Large intestine (tissue), 3 donors: ENCODE results near the gene PTK6. TPM values are rescaled to one million over a fixed set of nuclear protein-coding genes. Genes with fewer than 3 reads are reported as not detected.
"Not testable (repeated sequence)": the region's sequence is repeated elsewhere in the genome, so short reads cannot be mapped to it uniquely, and the experiment has no call there.

Experiments
- DNase-seq, 2 donors: peaks; one replicate each; pipeline versions ENCODE4 v3.0.0 to v3.0.0-alpha.2; 2013
- H3K27ac ChIP-seq: one replicate; pipeline ENCODE4 v1.5.1; 2013; ENCODE audit warnings: low read length
- H3K27me3 ChIP-seq: 2 replicates; pipeline ENCODE4 v1.6.1; 2013; ENCODE audit warnings: low read length; ENCODE audit not compliant: control insufficient read depth, insufficient read depth
- H3K36me3 ChIP-seq: 2 replicates; pipeline ENCODE4 v1.6.1; 2013; ENCODE audit warnings: low read length; ENCODE audit not compliant: control insufficient read depth, insufficient read depth
- H3K4me1 ChIP-seq: one replicate; pipeline ENCODE4 v1.6.1; 2013; ENCODE audit warnings: low read length; ENCODE audit not compliant: control insufficient read depth, insufficient read depth
- H3K4me3 ChIP-seq: one replicate; pipeline ENCODE4 v1.5.1; 2013; ENCODE audit warnings: low read length
- H3K9me3 ChIP-seq: one replicate; pipeline ENCODE4 v1.6.1; 2013; ENCODE audit warnings: mild to moderate bottlenecking, low read depth, low read length, moderate library complexity; ENCODE audit not compliant: control insufficient read depth
- WGBS: methylation state at CpG from one replicate; pipeline ENCODE4 v1.1.5; 2013; ENCODE audit warnings: low lambda C conversion rate; ENCODE audit not compliant: insufficient coverage; 5-methylcytosine and 5-hydroxymethylcytosine counted together
- polyA plus RNA-seq: library from polyadenylated mRNA; unstranded; fragments of 120-200 nt; gene quantifications from one replicate; pipeline ENCODE4 v1.2.1, GENCODE V29; 2013

PTK6 gene
- polyA plus RNA-seq, 1 donor, result 0.31 TPM

DNA sequence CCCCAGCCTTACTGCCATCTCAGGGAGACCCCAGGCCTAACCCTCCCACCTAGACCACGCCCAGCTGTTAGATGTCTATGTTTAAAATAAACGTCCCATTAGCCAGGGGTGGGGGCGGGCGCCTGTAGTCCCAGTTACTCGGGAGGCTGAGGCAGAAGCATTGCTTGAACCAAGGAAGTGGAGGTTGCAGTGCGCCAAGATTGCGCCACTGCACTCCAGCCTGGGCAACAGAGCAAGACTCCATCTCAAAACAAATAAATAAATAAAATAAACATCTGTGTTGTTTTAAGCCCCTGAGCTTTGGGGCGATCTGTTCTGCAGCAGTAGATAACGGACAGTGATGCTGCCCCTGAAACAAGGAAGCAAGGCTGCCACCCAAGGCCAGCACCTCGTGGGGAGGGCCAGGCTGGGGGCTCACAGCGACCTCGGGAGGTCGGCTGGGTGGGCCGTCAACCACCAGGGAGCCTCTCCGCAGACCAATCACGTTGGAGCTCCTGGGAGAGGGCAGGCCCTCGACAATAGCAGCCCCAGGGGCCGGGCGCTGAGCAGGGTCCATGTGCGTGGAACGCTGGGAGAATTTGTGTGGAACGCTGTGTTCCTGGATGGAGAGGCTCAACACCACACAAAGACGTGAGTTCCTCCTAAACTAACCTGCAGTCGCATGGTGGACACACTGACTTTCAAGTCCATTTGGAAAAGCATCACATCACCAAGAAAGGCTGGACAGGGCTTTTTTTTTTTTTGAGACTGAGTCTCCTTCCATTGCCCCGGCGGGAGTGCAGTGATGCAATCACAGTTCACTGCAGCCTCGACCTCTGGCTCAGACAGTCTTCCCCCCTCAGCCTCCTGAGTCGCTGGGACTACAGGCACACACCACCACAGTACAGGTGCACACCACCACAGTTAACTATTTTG, 37.9 kb upstream of the PTK6 start:
- no CpG with 5 or more reads among the region's 28 CpGs for WGBS
- Histone ChIP-seq H3K4me1 (peaks cover 8% of the 10 kb centered on the region), H3K4me3 (no peak overlapping the region), H3K9me3 (no peaks in the 10 kb centered on the region), H3K36me3 (peaks cover 4% of the 10 kb centered on the region), H3K27ac (no peak overlapping the region), H3K27me3 (peaks cover 13% of the 10 kb centered on the region)
- no peak for DNase-seq

DNA sequence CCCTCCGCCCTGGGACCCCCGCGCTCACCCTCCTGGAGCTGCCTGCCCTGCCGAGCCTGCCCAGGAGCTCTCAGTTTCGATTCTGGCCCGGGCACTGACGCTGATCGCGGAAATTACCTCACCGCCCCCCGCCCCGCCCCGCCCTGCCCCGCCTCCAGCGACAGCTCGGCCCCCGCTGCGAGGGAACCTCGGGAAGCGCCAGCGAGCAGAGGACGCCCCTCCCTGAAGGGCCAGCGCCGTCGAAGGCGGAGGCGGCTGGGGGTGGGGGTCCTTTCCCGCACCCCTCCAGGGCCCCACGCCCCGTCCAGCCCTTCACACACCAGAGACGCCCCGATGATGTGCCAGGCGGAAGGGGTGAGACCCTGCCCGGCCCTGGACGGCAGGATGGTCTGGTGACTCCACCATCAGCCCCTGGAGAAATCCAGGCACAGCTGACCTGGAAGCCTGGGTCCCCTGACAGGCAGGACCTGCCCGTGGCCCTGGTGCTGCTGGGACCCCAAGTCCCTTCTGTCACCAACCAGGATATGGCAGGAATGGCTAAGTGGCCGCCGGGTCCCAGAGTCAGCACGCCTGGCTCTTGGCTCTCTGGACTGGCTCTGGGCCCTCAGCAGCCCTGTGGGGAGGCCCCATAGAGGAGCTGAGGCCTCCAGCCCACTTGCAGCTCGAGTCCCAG, 37.1 kb upstream of the PTK6 start, which contains the start of gene HELZ2:
HELZ2 (minus strand) TSS at position 84 of the 673 bp plus-strand sequence. CDS start 1,854 bp downstream, outside the sequence.
- H3K27ac ChIP-seq, result peak within 1 kb of the TSS; percentile 12

DNA sequence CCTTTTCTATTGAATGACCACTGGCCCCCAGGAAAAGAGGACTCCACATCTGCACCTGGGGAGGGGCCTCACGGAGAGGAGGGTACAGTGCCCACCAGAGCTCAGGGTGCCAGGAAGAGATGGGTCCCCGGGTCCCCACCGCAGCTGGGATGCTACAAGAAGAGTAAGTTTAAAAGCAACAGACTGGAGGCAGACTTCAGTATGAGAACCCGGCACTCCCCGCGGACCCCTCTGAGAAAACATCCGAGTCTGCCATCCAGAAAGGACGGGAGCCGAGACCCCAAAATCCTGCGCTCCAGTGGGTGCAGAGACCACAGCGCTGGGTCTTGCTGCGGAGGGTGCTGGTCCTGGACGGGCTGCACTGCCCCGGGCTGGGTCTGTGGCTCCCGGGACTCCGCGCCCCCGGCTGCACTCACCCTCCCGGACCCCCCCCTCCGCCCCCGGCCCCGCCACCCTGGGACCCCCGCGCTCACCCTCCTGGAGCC, 36.5 kb upstream of the PTK6 start:
- H3K4me3 ChIP-seq, result peak overlapping the region; percentile 79
- no peaks in the 10 kb centered on the region for H3K9me3 ChIP-seq
- peaks cover 7% of the 10 kb centered on the region for H3K27me3 ChIP-seq
- peaks cover 8% of the 10 kb centered on the region for H3K4me1 ChIP-seq
- peak overlapping the region; percentile 12 for H3K27ac ChIP-seq
- DNase-seq, result peak in 1 of 2 donors; percentile 37
- peaks cover 4% of the 10 kb centered on the region for H3K36me3 ChIP-seq
- no CpG with 5 or more reads among the region's 24 CpGs for WGBS

More for the DNA sequence above, 37.1 kb upstream of the PTK6 start, which contains the start of gene HELZ2:
- DNase-seq, result peak; percentile 54 to 77
- no CpG with 5 or more reads among the region's 40 CpGs for WGBS
- peaks cover 8% of the 10 kb centered on the region for H3K4me1 ChIP-seq
- peaks cover 11% of the 10 kb centered on the region for H3K27me3 ChIP-seq
- H3K36me3 ChIP-seq, result peaks cover 4% of the 10 kb centered on the region
- peak within 1 kb of the TSS; percentile 79 for H3K4me3 ChIP-seq
- H3K9me3 ChIP-seq, result no peaks in the 10 kb centered on the region

DNA sequence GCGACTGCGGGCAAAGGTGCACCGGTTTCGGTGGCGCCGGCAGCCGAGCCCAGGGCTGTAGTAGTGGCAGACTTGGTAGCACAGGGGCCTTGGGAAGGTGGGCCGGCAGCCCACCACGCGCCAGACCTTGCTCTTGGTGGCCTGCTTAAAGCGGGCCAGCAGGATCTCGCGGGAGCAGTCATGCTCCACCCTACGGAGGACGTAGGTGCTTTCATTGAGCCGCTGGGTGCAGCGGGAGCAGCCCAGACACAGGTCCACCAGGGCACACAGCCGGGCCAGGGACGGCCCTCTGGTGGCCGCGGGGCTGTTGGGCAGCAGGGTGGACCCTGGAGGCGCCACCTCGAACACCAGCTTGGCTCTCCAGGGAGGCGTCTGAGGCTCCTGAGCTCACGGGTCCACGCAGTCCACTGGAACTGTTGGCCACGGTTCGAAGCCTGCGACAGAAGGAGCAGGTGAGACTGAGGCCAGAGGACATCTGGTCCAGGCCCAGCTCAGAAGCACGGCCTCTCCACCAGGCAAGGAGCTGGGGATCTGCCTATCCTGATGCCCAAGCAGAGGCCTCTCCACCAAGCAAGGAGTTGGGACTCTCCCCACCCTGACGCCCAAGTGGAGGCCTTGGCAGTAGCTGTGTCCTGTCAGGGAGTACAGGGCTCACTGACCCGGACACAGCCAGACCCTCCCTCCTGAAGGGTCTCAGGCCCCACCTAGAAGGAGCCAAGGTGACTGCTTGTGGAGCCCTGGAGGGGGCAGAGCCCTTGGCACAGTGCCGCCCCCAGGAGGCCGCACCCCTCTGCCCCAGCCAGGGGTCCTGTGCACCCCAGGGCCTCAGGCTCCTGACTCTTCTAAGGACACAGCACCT, 35.8 kb upstream of the PTK6 start:
- DNase-seq, result no peak
- peaks cover 4% of the 10 kb centered on the region for H3K36me3 ChIP-seq
- H3K27me3 ChIP-seq, result peaks cover 3% of the 10 kb centered on the region
- WGBS, result no CpG with 5 or more reads among the region's 34 CpGs
- no peaks in the 10 kb centered on the region for H3K9me3 ChIP-seq
- H3K4me3 ChIP-seq, result peak overlapping the region; percentile 79
- H3K27ac ChIP-seq, result no peak overlapping the region
- H3K4me1 ChIP-seq, result peaks cover 8% of the 10 kb centered on the region

DNA sequence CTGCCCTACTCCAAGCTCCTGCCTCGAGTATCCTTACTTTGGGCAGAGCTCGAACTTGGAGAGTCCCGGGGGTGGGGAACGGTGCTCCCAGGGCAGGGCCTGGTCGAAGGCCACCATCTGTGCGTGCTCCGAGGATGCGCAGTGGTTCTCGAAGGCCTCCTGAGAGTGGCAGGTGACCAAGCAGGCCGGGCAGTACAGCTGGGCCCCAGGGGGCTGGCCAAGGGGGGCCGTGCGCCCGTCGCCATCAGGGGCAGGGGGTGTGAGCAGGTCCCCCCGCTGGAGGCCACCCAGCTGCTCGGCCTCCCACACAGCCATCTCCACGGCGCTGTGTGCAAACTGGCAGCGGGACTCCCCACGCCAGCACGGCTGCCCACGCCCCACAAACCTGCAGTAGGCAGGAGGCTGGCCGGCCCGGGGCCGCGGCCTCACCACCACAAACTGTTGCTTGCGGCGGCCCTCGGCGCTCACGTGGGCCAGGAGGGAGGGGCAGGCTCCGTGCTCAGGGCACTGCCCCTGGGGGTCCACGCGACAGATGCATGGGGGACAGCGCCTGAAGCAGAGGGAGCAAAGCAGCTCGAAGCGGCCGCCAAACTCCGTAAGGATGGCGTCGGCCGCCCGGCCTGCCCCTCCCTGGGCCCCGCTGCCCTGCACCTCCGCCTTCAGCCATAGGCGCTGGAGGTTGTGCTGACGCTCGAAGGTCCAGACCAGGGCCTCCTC, 35.1 kb upstream of the PTK6 start:
- Histone ChIP-seq H3K9me3 (no peaks in the 10 kb centered on the region), H3K27me3 (peaks cover 3% of the 10 kb centered on the region), H3K4me1 (peaks cover 8% of the 10 kb centered on the region), H3K27ac (no peak overlapping the region), H3K4me3 (no peak overlapping the region), H3K36me3 (peaks cover 4% of the 10 kb centered on the region)
- no peak for DNase-seq
- no CpG with 5 or more reads among the region's 48 CpGs for WGBS

DNA sequence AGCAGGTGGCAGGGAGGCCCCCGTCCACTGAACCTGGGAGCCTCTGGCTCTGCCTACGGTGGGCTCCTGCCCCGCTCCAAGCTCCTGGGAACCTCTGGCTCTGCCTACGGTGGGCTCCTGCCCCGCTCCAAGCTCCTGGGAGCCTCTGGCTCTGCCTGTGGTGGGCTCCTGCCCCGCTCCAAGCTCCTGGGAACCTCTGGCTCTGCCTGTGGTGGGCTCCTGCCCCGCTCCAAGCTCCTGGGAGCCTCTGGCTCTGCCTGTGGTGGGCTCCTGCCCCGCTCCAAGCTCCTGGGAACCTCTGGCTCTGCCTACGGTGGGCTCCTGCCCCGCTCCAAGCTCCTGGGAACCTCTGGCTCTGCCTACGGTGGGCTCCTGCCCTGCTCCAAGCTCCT, 33.9 kb upstream of the PTK6 start:
- H3K4me1 ChIP-seq, H3K27me3 ChIP-seq, H3K4me3 ChIP-seq, H3K9me3 ChIP-seq, H3K36me3 ChIP-seq, DNase-seq, H3K27ac ChIP-seq: not testable (repeated sequence)
- WGBS, result no CpG with 5 or more reads among the region's 11 CpGs

DNA sequence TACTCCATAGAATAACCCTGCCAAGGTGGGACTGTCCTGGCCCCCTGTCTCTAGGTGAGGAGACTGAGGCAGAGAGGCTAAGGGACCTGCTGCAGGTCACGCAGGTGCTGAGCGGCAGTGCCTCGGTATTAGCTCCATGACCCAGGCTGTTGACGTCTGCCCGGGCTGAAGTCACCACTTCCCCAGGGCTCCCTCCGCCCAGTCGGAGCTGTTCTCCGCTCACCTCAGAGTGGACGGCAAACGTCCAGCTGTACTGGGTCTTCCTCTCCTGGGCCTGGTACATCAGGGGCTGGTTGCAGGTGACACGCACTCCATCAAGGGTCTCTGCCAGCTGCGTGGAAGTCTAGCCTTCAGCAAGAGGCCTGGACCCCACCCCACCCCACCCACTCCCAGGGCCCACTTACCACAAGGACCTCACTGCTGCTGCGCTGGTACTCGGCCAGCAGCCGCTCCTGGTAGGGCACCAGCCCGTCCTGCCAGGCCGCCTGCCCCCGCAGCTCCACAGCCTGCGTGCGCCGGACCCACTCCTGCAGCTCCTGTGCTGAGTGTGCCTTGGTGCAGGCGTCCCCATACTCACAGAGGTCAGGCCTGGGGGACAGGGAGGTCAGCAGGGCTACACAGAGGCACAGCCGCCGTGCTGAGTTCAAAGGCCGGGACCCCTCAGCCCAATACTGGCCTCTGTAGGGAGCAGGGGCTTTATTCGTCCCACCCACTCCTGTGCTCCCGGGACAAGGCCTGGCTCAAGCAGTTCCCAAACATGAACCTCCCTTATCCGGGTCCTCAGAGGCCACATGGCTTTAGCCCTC, 33.3 kb upstream of the PTK6 start:
- Histone ChIP-seq H3K9me3 (peaks cover under 1% of the 10 kb centered on the region), H3K4me1 (peaks cover 8% of the 10 kb centered on the region), H3K36me3 (peaks cover 11% of the 10 kb centered on the region), H3K27ac (no peak overlapping the region), H3K4me3 (no peak overlapping the region), H3K27me3 (no peaks in the 10 kb centered on the region)
- DNase-seq, result no peak
- no CpG with 5 or more reads among the region's 28 CpGs for WGBS

DNA sequence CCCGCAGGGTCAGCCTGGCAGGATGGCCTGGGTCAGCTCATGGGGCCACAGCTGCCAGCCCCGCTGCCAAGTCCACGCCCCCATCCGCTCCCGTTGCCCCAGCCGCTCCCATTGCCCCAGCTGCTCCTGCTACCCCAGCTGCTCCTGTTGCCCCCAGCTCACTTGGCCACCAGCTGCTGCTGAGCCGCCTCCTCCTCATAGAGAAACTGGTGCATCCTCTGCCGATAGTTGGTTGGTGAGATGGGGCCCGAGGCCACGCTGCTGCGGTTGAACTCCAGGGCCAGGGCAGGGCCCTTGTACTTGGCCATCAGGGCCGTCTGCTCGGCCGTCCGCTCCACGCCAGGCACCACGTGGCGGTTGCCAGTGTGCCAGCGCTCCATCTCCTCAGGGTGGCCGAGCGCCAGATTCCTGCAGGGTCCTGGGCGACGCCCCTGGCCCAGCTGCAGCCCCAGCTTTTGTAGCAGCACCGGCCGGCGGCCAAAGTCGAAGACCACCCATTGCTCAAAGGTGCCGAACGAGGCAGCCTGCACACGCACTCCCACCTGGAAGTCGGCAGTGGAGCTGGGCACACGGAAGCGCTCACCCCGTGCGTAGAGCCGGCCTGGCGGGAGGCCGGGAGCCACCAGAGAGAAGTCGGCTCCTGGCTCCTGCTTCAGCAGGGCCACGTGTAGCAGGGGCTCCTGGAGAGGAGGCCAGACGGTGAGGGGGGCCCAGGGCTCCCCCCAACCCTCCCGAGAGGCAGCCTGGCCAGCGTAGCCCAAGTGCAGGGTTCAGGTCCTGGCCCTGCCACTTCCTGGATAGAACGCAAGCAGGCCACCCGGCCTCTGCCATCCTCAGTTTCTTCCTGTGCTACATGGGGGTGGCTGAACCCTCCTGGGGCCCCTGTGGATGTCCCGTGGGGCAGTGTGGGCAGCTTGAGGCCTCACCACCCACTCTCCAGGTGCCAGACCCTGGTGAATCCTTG, 32.1 kb upstream of the PTK6 start:
- no CpG with 5 or more reads among the region's 46 CpGs for WGBS
- Histone ChIP-seq H3K9me3 (peaks cover 6% of the 10 kb centered on the region), H3K4me3 (no peak overlapping the region), H3K36me3 (peaks cover 19% of the 10 kb centered on the region), H3K4me1 (peaks cover 6% of the 10 kb centered on the region), H3K27ac (no peak overlapping the region), H3K27me3 (no peaks in the 10 kb centered on the region)
- DNase-seq, result no peak
